ENCODE data around the gene RSPH9. TPM values are rescaled to one million over a fixed set of nuclear protein-coding genes. Genes with fewer than 3 reads are reported as not detected.

Gene RSPH9
- total and polyA plus RNA-seq, 2 donors (not counting 3 experiments of a cell fraction or from before 2014, with no cell fraction given), result 0.18 to 0.27 TPM

GRCh38 chr6:43712579-43712978 is 67.7 kb downstream of the RSPH9 start:
- no peak overlapping the region for H2AFZ ChIP-seq (ENCODE audit: low read depth, low read length)
- no peaks in the 10 kb centered on the region for H4K20me1 ChIP-seq (replicated peaks; ENCODE audit: control insufficient read depth, extremely low read depth, insufficient read depth, low read length)
- H3K9me3 ChIP-seq (replicated peaks; ENCODE audit: control insufficient read depth, insufficient read depth, low read length), result no peaks in the 10 kb centered on the region
- H3K4me1 ChIP-seq (ENCODE audit: control insufficient read depth, extremely low read depth, insufficient read depth, low read length), result peaks cover 21% of the 10 kb centered on the region
- ChIA-PET CTCF (interaction anchor here (6.2 kb wide), 1 partner anchor 45 kb away, joined by 33 read pairs; no protein-coding TSS in a partner anchor), POLR2A (no interaction called here)
- H3K4me3 ChIP-seq (replicated peaks in 1 of 3; ENCODE audit: insufficient read depth in 1 of 3, low read depth in 1 of 3, low read length in 3 of 3), result no peak overlapping the region
- H3K27me3 ChIP-seq (ENCODE audit: control insufficient read depth in 2 of 2, insufficient read depth in 2 of 2, low read length in 2 of 2), result no peaks in the 10 kb centered on the region
- H3K9me1 ChIP-seq (replicated peaks; ENCODE audit: control insufficient read depth, extremely low read depth, insufficient read depth, low read length), result no peaks in the 10 kb centered on the region
- H3K27ac ChIP-seq (ENCODE audit: insufficient read depth, low read depth, low read length), result no peak overlapping the region
- no peaks in the 10 kb centered on the region for H3K36me3 ChIP-seq (ENCODE audit: control insufficient read depth in 2 of 2, extremely low read depth in 1 of 2, insufficient read depth in 2 of 2, low read length in 2 of 2)
- intact Hi-C loops (cut with micrococcal nuclease), result no loop called here
- no peak overlapping the region for H3K4me2 ChIP-seq (ENCODE audit: insufficient read depth, low read length)
- H3K79me2 ChIP-seq (ENCODE audit: control insufficient read depth, insufficient read depth, low read length), result no peaks in the 10 kb centered on the region
- no peak for TF ChIP-seq EZH2 (IDR thresholded peaks at IDR 0.05; ENCODE audit: borderline replicate concordance, low read depth, low read length, severe bottlenecking)
- no peak for TF ChIP-seq POLR2A (IDR thresholded peaks at IDR 0.05; ENCODE audit: low read depth, low read length)
- TF ChIP-seq GATA2 (IDR thresholded peaks at IDR 0.05; ENCODE audit: insufficient read depth, insufficient read length, low read depth, low read length), result no peak
- TF ChIP-seq MAX (IDR thresholded peaks at IDR 0.05; ENCODE audit: insufficient read depth, insufficient read length), result no peak
- no peak for TF ChIP-seq MYC (IDR thresholded peaks at IDR 0.05; ENCODE audit: low read depth, low read length)
- no peak for TF ChIP-seq JUN (IDR thresholded peaks at IDR 0.05; ENCODE audit: borderline replicate concordance, insufficient read depth, insufficient read length, low read depth)
- no peak for TF ChIP-seq POLR2AphosphoS5 (IDR thresholded peaks at IDR 0.05; ENCODE audit: insufficient read depth, low read depth, low read length)
- TF ChIP-seq CTCF (IDR thresholded peaks at IDR 0.05; ENCODE audit: extremely low read depth in 1 of 2, insufficient read depth in 1 of 2, low read depth in 1 of 2, low read length in 2 of 2), result no peak
- TF ChIP-seq FOS (IDR thresholded peaks at IDR 0.05; ENCODE audit: borderline replicate concordance, insufficient read depth, low read length), result no peak
- no TSS peak for BruUV-seq (replicated peaks)
- dilution Hi-C loops (cut with MboI; ENCODE audit: extremely low pct_ligation_motif_present, low sequenced_read_pairs), result no loop called here
- FAIRE-seq, result no peak
- DNase-seq (ENCODE audit: low read depth, low spot score), result no peak
- H3K9ac ChIP-seq (replicated peaks; ENCODE audit: extremely low read depth, insufficient read depth, low read length), result no peak overlapping the region

Data from endothelial cell of umbilical vein (primary cell).